Liver (tissue), 9 donors: ENCODE results near the gene HIPK2. TPM values are rescaled to one million over a fixed set of nuclear protein-coding genes. Genes with fewer than 3 reads are reported as not detected.

Experiments
- DNase-seq: peaks from one replicate; pipeline ENCODE4 v3.0.0-alpha.2; 2017; ENCODE audit warnings: low spot score
- H3K27ac ChIP-seq, 2 donors: one replicate each; pipeline ENCODE4 v1.7.0; 2013; ENCODE audit warnings: inconsistent platforms in 2 of 2, low read length in 2 of 2, control low read depth in 1 of 2, low read depth in 1 of 2, mild to moderate bottlenecking in 1 of 2
- H3K27me3 ChIP-seq, 4 donors: one replicate each; pipeline versions ENCODE4 v1.6.1 to v1.7.0; 2013; ENCODE audit warnings: low read length in 3 of 4, inconsistent platforms in 1 of 4, mild to moderate bottlenecking in 1 of 4, moderate library complexity in 1 of 4; ENCODE audit not compliant: control insufficient read depth in 4 of 4, insufficient read depth in 4 of 4
- H3K36me3 ChIP-seq, 4 donors: one replicate each; pipeline versions ENCODE4 v1.6.1 to v1.7.0; 2013; ENCODE audit warnings: low read length in 3 of 4, mild to moderate bottlenecking in 3 of 4, low read depth in 1 of 4, moderate library complexity in 1 of 4; ENCODE audit not compliant: control insufficient read depth in 4 of 4, insufficient read depth in 3 of 4
- H3K4me1 ChIP-seq, 4 donors: one replicate each; pipeline versions ENCODE4 v1.6.1 to v1.7.0; 2013; ENCODE audit warnings: low read length in 3 of 4, mild to moderate bottlenecking in 3 of 4, moderate library complexity in 1 of 4; ENCODE audit not compliant: control insufficient read depth in 4 of 4, insufficient read depth in 4 of 4
- H3K4me3 ChIP-seq, 3 donors: one replicate each; pipeline versions ENCODE4 v1.6.1 to v1.7.0; 2013; ENCODE audit warnings: low read length in 3 of 3, control low read depth in 1 of 3, low read depth in 1 of 3, mild to moderate bottlenecking in 1 of 3
- H3K9ac ChIP-seq, 2 donors: one replicate each; pipeline ENCODE4 v1.7.0; 2013; ENCODE audit warnings: low read length in 2 of 2, mild to moderate bottlenecking in 2 of 2, moderate library complexity in 2 of 2, control low read depth in 1 of 2, low read depth in 1 of 2
- H3K9me3 ChIP-seq, 4 donors: one replicate each; pipeline versions ENCODE4 v1.6.1 to v1.7.0; 2013; ENCODE audit warnings: low read length in 3 of 4; ENCODE audit not compliant: control insufficient read depth in 4 of 4
- EGR1 ChIP-seq, 2 donors: IDR thresholded peaks; 2 replicates each; pipeline ENCODE4 v1.6.1; 2016 to 2018; ENCODE audit warnings: antibody characterized with exemption in 2 of 2, low read depth in 2 of 2
- FOXA1 ChIP-seq: IDR thresholded peaks from 2 replicates; pipeline ENCODE4 v1.6.1; 2016; ENCODE audit warnings: antibody characterized with exemption
- FOXA2 ChIP-seq: IDR thresholded peaks from 2 replicates; pipeline ENCODE4 v1.6.1; 2016; ENCODE audit warnings: antibody characterized with exemption
- GABPA ChIP-seq, 2 donors: IDR thresholded peaks in 1 of 2; conservative IDR thresholded peaks in 1 of 2; 2 replicates each; pipeline ENCODE4 v1.6.1; 2016; ENCODE audit warnings: antibody characterized with exemption in 2 of 2, mild to moderate bottlenecking in 1 of 2, moderate library complexity in 1 of 2
- HNF4A ChIP-seq, 2 donors: conservative IDR thresholded peaks; 2 replicates each; pipeline ENCODE4 v1.6.1; 2016; ENCODE audit warnings: antibody characterized with exemption in 2 of 2, mild to moderate bottlenecking in 2 of 2
- HNF4G ChIP-seq: IDR thresholded peaks from 2 replicates; pipeline ENCODE4 v1.6.1; 2016; ENCODE audit warnings: antibody characterized with exemption
- MAX ChIP-seq: IDR thresholded peaks from 2 replicates; pipeline ENCODE4 v1.6.1; 2016; ENCODE audit warnings: antibody characterized with exemption
- NR2F2 ChIP-seq: IDR thresholded peaks from 2 replicates; pipeline ENCODE4 v1.6.1; 2016; ENCODE audit warnings: antibody characterized with exemption
- RAD21 ChIP-seq, 2 donors: IDR thresholded peaks; 2 replicates each; pipeline ENCODE4 v1.6.1; 2016; ENCODE audit warnings: antibody characterized with exemption in 2 of 2, mild to moderate bottlenecking in 2 of 2
- REST ChIP-seq: IDR thresholded peaks from 2 replicates; pipeline ENCODE4 v1.6.1; 2016; ENCODE audit warnings: antibody characterized with exemption, mild to moderate bottlenecking
- RXRA ChIP-seq, 2 donors: IDR thresholded peaks; 2 replicates each; pipeline ENCODE4 v1.6.1; 2017 to 2018; ENCODE audit warnings: antibody characterized with exemption in 2 of 2, mild to moderate bottlenecking in 1 of 2
- SP1 ChIP-seq: IDR thresholded peaks from 2 replicates; pipeline ENCODE4 v1.6.1; 2018; ENCODE audit warnings: antibody characterized with exemption, mild to moderate bottlenecking
- TAF1 ChIP-seq: conservative IDR thresholded peaks from 2 replicates; pipeline ENCODE4 v1.6.1; 2016; ENCODE audit warnings: antibody characterized with exemption, mild to moderate bottlenecking
- YY1 ChIP-seq: IDR thresholded peaks from 2 replicates; pipeline ENCODE4 v1.6.1; 2016; ENCODE audit warnings: antibody characterized with exemption, mild to moderate bottlenecking
- WGBS: extraction: QIAGEN DNeasy Blood & Tissue Kit; methylation state at CpG from one replicate; pipeline ENCODE4 v1.1.7; 2013; 5-methylcytosine and 5-hydroxymethylcytosine counted together
- polyA plus RNA-seq, 2 donors: library from polyadenylated mRNA; stranded (reverse) in 1 of 2; unstranded in 1 of 2; fragments of 200-250 nt in 1 of 2; fragments of >200 nt in 1 of 2; fragmentation: Nextera tagmentation in 1 of 2; extraction: Ambion mirVana in 1 of 2; gene quantifications; one replicate each; pipeline versions ENCODE4 v1.2.1 to v1.2.3, GENCODE V29; 2013 to 2015
- total RNA-seq, 2 donors: library from RNA; depleted of rRNA; stranded (reverse); fragments of >200 nt; gene quantifications; one replicate each; pipeline ENCODE4 v1.2.3, GENCODE V29; 2014
- TF ChIP-seq, protein P1 (sequence below): IDR thresholded peaks from 2 replicates; pipeline ENCODE4 v1.6.1; 2016; ENCODE audit warnings: antibody characterized with exemption
- TF ChIP-seq, protein P2 (sequence below): fragments of 150-350 bp; IDR thresholded peaks from 2 replicates; pipeline ENCODE4 v1.5.1; 2017; ENCODE audit warnings: improper control_type of control experiment, low read depth, low read length; ENCODE audit not compliant: missing input control
- TF ChIP-seq, protein P3 (sequence below): IDR thresholded peaks from 2 replicates; pipeline ENCODE4 v1.6.1; 2016; ENCODE audit warnings: antibody characterized with exemption
- donor health status: healthy.
- donor health status: healthy.
- donor health status: healthy.
- donor health status: healthy.
- donor health status: healthy.

Gene HIPK2
- total and polyA plus RNA-seq, 4 donors, result 13.1 to 48.8 (median 16.6) TPM

GRCh38 chr7:139798892-139799291 is 21.1 kb upstream of the HIPK2 start:
- H3K27me3 ChIP-seq, result no peaks in the 10 kb centered on the region
- TF ChIP-seq NR2F2, result no peak
- TF ChIP-seq RAD21 (IDR thresholded peaks at IDR 0.05), result peak; percentile 59
- no peak for TF ChIP-seq REST
- TF ChIP-seq, protein P1, sequence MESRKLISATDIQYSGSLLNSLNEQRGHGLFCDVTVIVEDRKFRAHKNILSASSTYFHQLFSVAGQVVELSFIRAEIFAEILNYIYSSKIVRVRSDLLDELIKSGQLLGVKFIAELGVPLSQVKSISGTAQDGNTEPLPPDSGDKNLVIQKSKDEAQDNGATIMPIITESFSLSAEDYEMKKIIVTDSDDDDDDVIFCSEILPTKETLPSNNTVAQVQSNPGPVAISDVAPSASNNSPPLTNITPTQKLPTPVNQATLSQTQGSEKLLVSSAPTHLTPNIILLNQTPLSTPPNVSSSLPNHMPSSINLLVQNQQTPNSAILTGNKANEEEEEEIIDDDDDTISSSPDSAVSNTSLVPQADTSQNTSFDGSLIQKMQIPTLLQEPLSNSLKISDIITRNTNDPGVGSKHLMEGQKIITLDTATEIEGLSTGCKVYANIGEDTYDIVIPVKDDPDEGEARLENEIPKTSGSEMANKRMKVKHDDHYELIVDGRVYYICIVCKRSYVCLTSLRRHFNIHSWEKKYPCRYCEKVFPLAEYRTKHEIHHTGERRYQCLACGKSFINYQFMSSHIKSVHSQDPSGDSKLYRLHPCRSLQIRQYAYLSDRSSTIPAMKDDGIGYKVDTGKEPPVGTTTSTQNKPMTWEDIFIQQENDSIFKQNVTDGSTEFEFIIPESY, result no peak
- TF ChIP-seq, protein P2, sequence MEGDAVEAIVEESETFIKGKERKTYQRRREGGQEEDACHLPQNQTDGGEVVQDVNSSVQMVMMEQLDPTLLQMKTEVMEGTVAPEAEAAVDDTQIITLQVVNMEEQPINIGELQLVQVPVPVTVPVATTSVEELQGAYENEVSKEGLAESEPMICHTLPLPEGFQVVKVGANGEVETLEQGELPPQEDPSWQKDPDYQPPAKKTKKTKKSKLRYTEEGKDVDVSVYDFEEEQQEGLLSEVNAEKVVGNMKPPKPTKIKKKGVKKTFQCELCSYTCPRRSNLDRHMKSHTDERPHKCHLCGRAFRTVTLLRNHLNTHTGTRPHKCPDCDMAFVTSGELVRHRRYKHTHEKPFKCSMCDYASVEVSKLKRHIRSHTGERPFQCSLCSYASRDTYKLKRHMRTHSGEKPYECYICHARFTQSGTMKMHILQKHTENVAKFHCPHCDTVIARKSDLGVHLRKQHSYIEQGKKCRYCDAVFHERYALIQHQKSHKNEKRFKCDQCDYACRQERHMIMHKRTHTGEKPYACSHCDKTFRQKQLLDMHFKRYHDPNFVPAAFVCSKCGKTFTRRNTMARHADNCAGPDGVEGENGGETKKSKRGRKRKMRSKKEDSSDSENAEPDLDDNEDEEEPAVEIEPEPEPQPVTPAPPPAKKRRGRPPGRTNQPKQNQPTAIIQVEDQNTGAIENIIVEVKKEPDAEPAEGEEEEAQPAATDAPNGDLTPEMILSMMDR, result peak; percentile 8
- TF ChIP-seq, protein P3, sequence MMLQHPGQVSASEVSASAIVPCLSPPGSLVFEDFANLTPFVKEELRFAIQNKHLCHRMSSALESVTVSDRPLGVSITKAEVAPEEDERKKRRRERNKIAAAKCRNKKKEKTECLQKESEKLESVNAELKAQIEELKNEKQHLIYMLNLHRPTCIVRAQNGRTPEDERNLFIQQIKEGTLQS, result no peak
- DNase-seq, result no peak
- H3K36me3 ChIP-seq, result no peaks in the 10 kb centered on the region
- no peaks in the 10 kb centered on the region for H3K9me3 ChIP-seq
- H3K9ac ChIP-seq, result no peak overlapping the region
- no peak overlapping the region for H3K4me3 ChIP-seq
- 87% methylated on average over 4 of the region's 4 CpGs for WGBS
- no peaks in the 10 kb centered on the region for H3K4me1 ChIP-seq
- H3K27ac ChIP-seq, result no peak overlapping the region

DNA sequence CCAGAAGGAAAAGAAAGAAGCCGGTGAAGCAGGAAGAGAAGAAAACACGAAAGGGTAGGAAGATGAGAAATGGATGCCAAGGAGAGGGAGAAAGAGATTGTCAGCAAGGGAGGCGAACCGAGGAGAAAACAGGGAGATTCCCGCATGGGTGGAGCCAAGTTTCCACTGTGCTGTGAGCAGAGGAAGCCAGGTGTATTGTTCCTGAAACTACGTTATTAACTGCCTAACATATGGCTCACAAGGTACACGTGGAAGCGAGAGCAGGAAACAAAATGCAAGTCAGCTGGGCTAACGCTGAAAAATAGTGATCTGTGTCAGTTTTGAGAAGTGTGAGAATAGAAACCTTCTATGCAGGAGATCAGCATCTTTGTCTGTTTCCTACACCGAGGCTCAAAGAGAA is 20.4 kb upstream of the HIPK2 start:
- Histone ChIP-seq H3K9ac (no peak overlapping the region), H3K36me3 (no peaks in the 10 kb centered on the region), H3K27me3 (no peaks in the 10 kb centered on the region), H3K9me3 (no peaks in the 10 kb centered on the region), H3K4me1 (no peaks in the 10 kb centered on the region), H3K4me3 (no peak overlapping the region), H3K27ac (no peak overlapping the region)
- 78% methylated on average over 10 of the region's 10 CpGs for WGBS
- no peak for DNase-seq
- TF ChIP-seq MAX (no peak), GABPA (IDR thresholded peaks at IDR 0.05 in 1 of 2, conservative IDR thresholded peaks at IDR 0.05 in 1 of 2) (no peak), RAD21 (IDR thresholded peaks at IDR 0.05) (no peak), YY1 (no peak), HNF4G (no peak), HNF4A (conservative IDR thresholded peaks at IDR 0.05) (no peak), NR2F2 (no peak), EGR1 (IDR thresholded peaks at IDR 0.05; ENCODE audit: low read depth in 2 of 2) (no peak), SP1 (no peak), TAF1 (no peak), FOXA1 (no peak), RXRA (IDR thresholded peaks at IDR 0.05) (no peak), FOXA2 (no peak)
- TF ChIP-seq, protein P1, result no peak
- TF ChIP-seq, protein P3, result no peak
- TF ChIP-seq, protein P2, result no peak
